OCI-M2 (cell line): ENCODE results near the gene MGST3.
"Not testable (repeated sequence)": the region's sequence is repeated elsewhere in the genome, so short reads cannot be mapped to it uniquely, and the experiment has no call there.

Experiments
- DNase-seq: peaks from one replicate; lab custom pipeline; 2025; ENCODE audit not compliant: unreplicated experiment; lab: John Stamatoyannopoulos, UW

The MGST3 gene

GRCh38 chr1:165697491-165697880 is 66.5 kb downstream of the MGST3 start:
- DNase-seq, result no peak

GRCh38 chr1:165697881-165698760 is 67.1 kb downstream of the MGST3 start, which contains the start of gene ALDH9A1:
Gene ALDH9A1, minus strand, starts transcription at chr1:165698562. Its CDS starts 4 bp downstream, at chr1:165698558.
- DNase-seq, result no peak

GRCh38 chr1:165698761-165699052 is 67.7 kb downstream of the MGST3 start:
- DNase-seq, result no peak

GRCh38 chr1:165699577-165699976 is 68.5 kb downstream of the MGST3 start:
- DNase-seq, result no peak

- DNase-seq, result not testable (repeated sequence)
These were observed 70.9 kb downstream of the MGST3 start for GRCh38 chr1:165701922-165702321.

GRCh38 chr1:165703648-165704047 is 72.6 kb downstream of the MGST3 start:
- DNase-seq, result no peak
